Spleen (tissue), 11 donors: ENCODE measurements around the gene NME9. TPM values are rescaled to one million over a fixed set of nuclear protein-coding genes. Genes with fewer than 3 reads are reported as not detected.

Experiments
- DNase-seq: peaks from one replicate; pipeline ENCODE4 v3.0.0-alpha.2; 2020
- H3K27ac ChIP-seq, 8 donors: fragments of 200-600 bp; sonication (generic) in 7 of 8; 1 replicate in 4 of 8; 2 replicates in 4 of 8; pipeline versions ENCODE4 v1.5.0 to v1.8.0; 2016 to 2021; ENCODE audit warnings: inconsistent platforms in 4 of 8, mild to moderate bottlenecking in 4 of 8, moderate library complexity in 1 of 8
- H3K27me3 ChIP-seq, 7 donors: fragments of 200-600 bp; sonication (generic) in 6 of 7; replicated peaks in 1 of 7; 1 replicate in 4 of 7; 2 replicates in 3 of 7; pipeline versions ENCODE4 v1.5.0 to v1.8.0; 2016 to 2021; ENCODE audit warnings: inconsistent platforms in 3 of 7, mild to moderate bottlenecking in 1 of 7
- H3K36me3 ChIP-seq, 6 donors: fragments of 200-600 bp; sonication (generic) in 5 of 6; 1 replicate in 4 of 6; 2 replicates in 2 of 6; pipeline versions ENCODE4 v1.5.0 to v1.8.0; 2016 to 2021; ENCODE audit warnings: inconsistent platforms in 2 of 6
- H3K4me1 ChIP-seq, 6 donors: fragments of 200-600 bp; sonication (generic) in 5 of 6; 1 replicate in 3 of 6; 2 replicates in 3 of 6; pipeline versions ENCODE4 v1.5.0 to v1.8.0; 2016 to 2021; ENCODE audit warnings: inconsistent platforms in 3 of 6
- H3K4me3 ChIP-seq, 8 donors: fragments of 200-600 bp; sonication (generic) in 7 of 8; 1 replicate in 4 of 8; 2 replicates in 4 of 8; pipeline versions ENCODE4 v1.5.0 to v1.8.0; 2016 to 2021; ENCODE audit warnings: inconsistent platforms in 4 of 8, mild to moderate bottlenecking in 4 of 8, moderate library complexity in 2 of 8
- H3K9me3 ChIP-seq, 8 donors: fragments of 200-600 bp; sonication (generic) in 7 of 8; 1 replicate in 4 of 8; 2 replicates in 4 of 8; pipeline versions ENCODE4 v1.5.0 to v1.8.0; 2016 to 2021; ENCODE audit warnings: inconsistent platforms in 4 of 8
- CTCF ChIP-seq, 11 experiments: fragments of 200-600 bp in 7 of 11; fragments of 450-650 bp in 4 of 11; sonication (generic) in 4 of 11; IDR thresholded peaks in 8 of 11; conservative IDR thresholded peaks in 3 of 11; 1 replicate in 7 of 11; 2 replicates in 4 of 11; pipeline versions ENCODE4 v1.4.0 to v1.8.0; 2016 to 2021; ENCODE audit warnings: antibody characterized with exemption in 11 of 11, inconsistent platforms in 4 of 11, mild to moderate bottlenecking in 1 of 11
- POLR2A ChIP-seq, 3 donors: fragments of 450-650 bp; IDR thresholded peaks; one replicate each; pipeline ENCODE4 v1.5.1; 2017; ENCODE audit warnings: antibody characterized with exemption in 3 of 3, mild to moderate bottlenecking in 1 of 3
- POLR2AphosphoS5 ChIP-seq, 3 donors: sonication (generic); formaldehyde crosslinking; IDR thresholded peaks; one replicate each; pipeline ENCODE4 v1.5.1; 2017; ENCODE audit warnings: antibody characterized with exemption in 3 of 3
- WGBS, 5 donors: extraction: QIAGEN DNeasy Blood & Tissue Kit in 3 of 5; methylation state at CpG; one replicate each; pipeline versions ENCODE4 v1.1.5 to v1.1.7; 2013 to 2018; 5-methylcytosine and 5-hydroxymethylcytosine counted together
- intact Hi-C: fragments of 100-400 bp; cut with DNase I; formaldehyde crosslinking; loops from one replicate; pipeline ENCODE4 v1.15.0; 2023; ENCODE audit warnings: low total_unique reads
- polyA plus RNA-seq, 3 donors: library from polyadenylated mRNA; stranded (reverse); fragments of 200-250 nt; gene quantifications; one replicate each; pipeline ENCODE4 v1.2.1, GENCODE V29; 2013
- total RNA-seq, 7 donors: library from RNA; depleted of rRNA in 3 of 7; stranded (reverse); fragments of >200 nt in 3 of 7; fragmentation: NEBNext Ultra II Directional in 4 of 7; extraction: Animal tissue kit (Norgen Biotek cat#: 25700) in 4 of 7; gene quantifications; one replicate each; pipeline versions ENCODE4 v1.1.0 to v1.2.1, GENCODE V29; 2016 to 2021
- donor health status: healthy with polysubstance abuse.
- donor health status: DM: no; HTN: no; CAD: no; lungs with moderate emphysema.
- donor health status: DM: no; HTN: no; CAD: no.
- donor health status: Bipolar disorder and iron deficiency.
- donor health status: healthy.
- donor health status: DM: no; HTN: no; CAD: no.
- donor health status: DM: yes; HTN: yes; CAD: no.

NME9 gene
- total and polyA plus RNA-seq, 10 donors: 0.14 to 4.1 (median 0.44) TPM; not detected in 4

- no peak overlapping the region for H3K4me3 ChIP-seq
- no peaks in the 10 kb centered on the region for H3K9me3 ChIP-seq
- no peaks in the 10 kb centered on the region for H3K4me1 ChIP-seq
- H3K36me3 ChIP-seq: peaks cover 0 to 91% (median 30%) of the 10 kb centered on the region in 6 donors
- intact Hi-C loops: no loop called here
- no peak overlapping the region for H3K27ac ChIP-seq
- WGBS, 5 donors: 78 to 100% (median 92%) methylated on average over 1 of the region's 1 CpG
- H3K27me3 ChIP-seq: no peaks in the 10 kb centered on the region
- TF ChIP-seq CTCF (IDR thresholded peaks at IDR 0.05 in 8 of 11, conservative IDR thresholded peaks at IDR 0.05 in 3 of 11): no peak
- TF ChIP-seq POLR2AphosphoS5 (IDR thresholded peaks at IDR 0.05): no peak
- TF ChIP-seq POLR2A (IDR thresholded peaks at IDR 0.05): no peak
- DNase-seq: no peak
These were observed 63.9 kb downstream of the NME9 start for GRCh38 chr3:138265745-138266144.

- H3K36me3 ChIP-seq: peaks cover 0 to 91% (median 27%) of the 10 kb centered on the region in 6 donors
- 70 to 85% (median 79%) methylated on average over 2 of the region's 2 CpGs for WGBS, 5 donors
These were observed 66.5 kb downstream of the NME9 start for GRCh38 chr3:138263104-138263503.

GRCh38 chr3:138260611-138261010, 69.0 kb downstream of the NME9 start:
- TF ChIP-seq POLR2AphosphoS5 (IDR thresholded peaks at IDR 0.05) (no peak), CTCF (IDR thresholded peaks at IDR 0.05 in 8 of 11, conservative IDR thresholded peaks at IDR 0.05 in 3 of 11) (no peak), POLR2A (IDR thresholded peaks at IDR 0.05) (no peak)
- Histone ChIP-seq H3K9me3 (no peaks in the 10 kb centered on the region), H3K4me3 (no peak overlapping the region), H3K4me1 (no peaks in the 10 kb centered on the region), H3K27ac (no peak overlapping the region), H3K36me3 (peaks cover 0 to 87% (median 18%) of the 10 kb centered on the region in 6 donors), H3K27me3 (no peaks in the 10 kb centered on the region)
- WGBS, 5 donors: 88 to 95% (median 92%) methylated on average over 1 of the region's 1 CpG
- DNase-seq: no peak
- intact Hi-C loops: no loop called here

More at GRCh38 chr3:138263104-138263503, 66.5 kb downstream of the NME9 start:
- H3K9me3 ChIP-seq: no peaks in the 10 kb centered on the region
- intact Hi-C loops: no loop called here
- no peaks in the 10 kb centered on the region for H3K4me1 ChIP-seq
- H3K4me3 ChIP-seq: no peak overlapping the region
- TF ChIP-seq CTCF (IDR thresholded peaks at IDR 0.05 in 8 of 11, conservative IDR thresholded peaks at IDR 0.05 in 3 of 11): no peak
- no peak for TF ChIP-seq POLR2AphosphoS5 (IDR thresholded peaks at IDR 0.05)
- no peak for TF ChIP-seq POLR2A (IDR thresholded peaks at IDR 0.05)
- no peaks in the 10 kb centered on the region for H3K27me3 ChIP-seq
- H3K27ac ChIP-seq: no peak overlapping the region
- no peak for DNase-seq

- Histone ChIP-seq H3K36me3 (peaks cover 0 to 73% (median 8%) of the 10 kb centered on the region in 6 donors), H3K4me3 (no peak overlapping the region), H3K4me1 (no peaks in the 10 kb centered on the region), H3K9me3 (no peaks in the 10 kb centered on the region), H3K27me3 (no peaks in the 10 kb centered on the region), H3K27ac (no peak overlapping the region)
- no peak for DNase-seq
- intact Hi-C loops: no loop called here
- 92 to 96% (median 95%) methylated on average over 4 of the region's 4 CpGs for WGBS, 5 donors
- TF ChIP-seq POLR2AphosphoS5 (IDR thresholded peaks at IDR 0.05) (no peak), CTCF (IDR thresholded peaks at IDR 0.05 in 8 of 11, conservative IDR thresholded peaks at IDR 0.05 in 3 of 11) (no peak), POLR2A (IDR thresholded peaks at IDR 0.05) (no peak)
These were observed 70.5 kb downstream of the NME9 start for GRCh38 chr3:138259126-138259525.
